ENCODE results near the gene MS4A2. TPM values are rescaled to one million over a fixed set of nuclear protein-coding genes. Genes with fewer than 3 reads are reported as not detected.

MS4A2 gene
- total RNA-seq, 2 experiments from 2014 or later, result not detected

DNA sequence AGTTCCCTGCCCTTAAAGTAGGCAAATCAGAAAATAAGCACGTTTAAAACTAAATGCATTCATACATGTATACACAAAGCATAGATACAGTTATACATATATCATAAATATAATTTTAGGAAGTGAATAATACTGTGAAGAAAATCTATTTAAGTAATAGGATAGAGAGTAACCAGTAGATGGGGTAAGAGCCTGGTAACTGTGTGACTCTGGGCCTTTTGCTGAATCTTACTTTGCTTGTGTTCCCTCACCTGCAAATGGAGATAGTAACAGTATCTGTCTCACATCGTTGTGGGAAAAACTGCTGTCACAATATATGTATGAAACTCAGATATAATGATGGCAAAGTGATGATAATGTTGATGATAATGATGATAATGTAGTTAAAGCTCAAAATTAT, 29.9 kb downstream of the MS4A2 start:
- intact Hi-C loops (cut with micrococcal nuclease), result no loop called here
- Mint-ChIP-seq H3K27me3 (peaks cover 8% of the 10 kb centered on the region), H3K9me3 (no peaks in the 10 kb centered on the region), H3K4me3 (no peak overlapping the region), H3K36me3 (ENCODE audit: low read depth) (no peaks in the 10 kb centered on the region), H3K27ac (no peak overlapping the region), H3K4me1 (ENCODE audit: low read depth) (no peaks in the 10 kb centered on the region)
- ATAC-seq, result no peak
- POLR2A ChIA-PET, result no interaction called here
- CTCF ChIA-PET, result no interaction called here
- no peak for DNase-seq
- TF ChIP-seq, protein P1, sequence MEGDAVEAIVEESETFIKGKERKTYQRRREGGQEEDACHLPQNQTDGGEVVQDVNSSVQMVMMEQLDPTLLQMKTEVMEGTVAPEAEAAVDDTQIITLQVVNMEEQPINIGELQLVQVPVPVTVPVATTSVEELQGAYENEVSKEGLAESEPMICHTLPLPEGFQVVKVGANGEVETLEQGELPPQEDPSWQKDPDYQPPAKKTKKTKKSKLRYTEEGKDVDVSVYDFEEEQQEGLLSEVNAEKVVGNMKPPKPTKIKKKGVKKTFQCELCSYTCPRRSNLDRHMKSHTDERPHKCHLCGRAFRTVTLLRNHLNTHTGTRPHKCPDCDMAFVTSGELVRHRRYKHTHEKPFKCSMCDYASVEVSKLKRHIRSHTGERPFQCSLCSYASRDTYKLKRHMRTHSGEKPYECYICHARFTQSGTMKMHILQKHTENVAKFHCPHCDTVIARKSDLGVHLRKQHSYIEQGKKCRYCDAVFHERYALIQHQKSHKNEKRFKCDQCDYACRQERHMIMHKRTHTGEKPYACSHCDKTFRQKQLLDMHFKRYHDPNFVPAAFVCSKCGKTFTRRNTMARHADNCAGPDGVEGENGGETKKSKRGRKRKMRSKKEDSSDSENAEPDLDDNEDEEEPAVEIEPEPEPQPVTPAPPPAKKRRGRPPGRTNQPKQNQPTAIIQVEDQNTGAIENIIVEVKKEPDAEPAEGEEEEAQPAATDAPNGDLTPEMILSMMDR (IDR thresholded peaks at IDR 0.05), result no peak

DNA sequence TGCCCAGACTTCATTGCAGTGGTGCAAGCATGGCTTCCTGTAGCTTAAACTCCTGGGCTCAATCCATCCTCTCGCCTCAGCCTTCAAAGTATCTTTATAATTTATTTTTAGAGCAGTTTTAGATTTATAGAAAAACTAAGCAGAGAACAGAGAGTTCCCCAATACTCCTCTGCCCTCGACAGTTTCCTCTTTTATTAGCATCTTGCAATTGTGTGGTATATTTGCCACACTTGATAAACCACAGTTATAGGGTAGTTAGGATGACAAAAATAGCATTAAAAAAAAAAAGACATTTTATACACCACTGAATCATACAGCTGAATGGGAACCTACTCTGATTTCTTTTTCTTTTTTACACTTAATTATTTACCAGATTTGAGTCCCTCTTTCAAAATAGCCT, 31.2 kb downstream of the MS4A2 start:
- ChIA-PET CTCF (no interaction called here), POLR2A (no interaction called here)
- no peak for DNase-seq
- no peaks in the 10 kb centered on the region for H3K4me1 Mint-ChIP-seq (ENCODE audit: low read depth)
- H3K4me3 Mint-ChIP-seq, result no peak overlapping the region
- H3K36me3 Mint-ChIP-seq (ENCODE audit: low read depth), result no peaks in the 10 kb centered on the region
- TF ChIP-seq, protein P1 (IDR thresholded peaks at IDR 0.05), result no peak
- intact Hi-C loops (cut with micrococcal nuclease), result no loop called here
- ATAC-seq, result no peak
- H3K27ac Mint-ChIP-seq, result no peak overlapping the region
- peaks cover 9% of the 10 kb centered on the region for H3K27me3 Mint-ChIP-seq
- no peaks in the 10 kb centered on the region for H3K9me3 Mint-ChIP-seq

DNA sequence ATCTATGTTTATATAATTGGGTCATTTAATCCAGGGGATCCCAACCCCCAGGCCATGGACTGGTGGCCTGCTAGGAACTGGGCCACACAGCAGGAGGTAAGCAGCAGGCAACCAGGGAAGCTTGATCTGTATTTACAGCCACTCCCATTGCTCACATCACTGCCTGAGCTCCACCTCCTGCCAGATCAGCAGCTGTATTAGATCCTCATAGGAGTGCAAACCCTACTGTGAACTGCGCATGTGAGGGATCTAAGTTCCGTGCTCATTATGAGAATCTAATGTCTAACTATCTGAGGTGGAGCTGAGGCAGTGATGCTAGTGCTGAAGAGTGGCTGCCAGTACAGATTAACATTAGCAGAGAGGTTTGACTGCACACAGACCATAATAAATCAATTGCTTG, 32.8 kb downstream of the MS4A2 start:
- DNase-seq (no peak), ATAC-seq (no peak)
- Mint-ChIP-seq H3K27ac (no peak overlapping the region), H3K36me3 (ENCODE audit: low read depth) (no peaks in the 10 kb centered on the region), H3K4me3 (no peak overlapping the region), H3K9me3 (no peaks in the 10 kb centered on the region), H3K4me1 (ENCODE audit: low read depth) (no peaks in the 10 kb centered on the region), H3K27me3 (peaks cover 9% of the 10 kb centered on the region)
- TF ChIP-seq, protein P1 (IDR thresholded peaks at IDR 0.05), result no peak
- POLR2A ChIA-PET, result no interaction called here
- CTCF ChIA-PET, result no interaction called here
- intact Hi-C loops (cut with micrococcal nuclease), result no loop called here

DNA sequence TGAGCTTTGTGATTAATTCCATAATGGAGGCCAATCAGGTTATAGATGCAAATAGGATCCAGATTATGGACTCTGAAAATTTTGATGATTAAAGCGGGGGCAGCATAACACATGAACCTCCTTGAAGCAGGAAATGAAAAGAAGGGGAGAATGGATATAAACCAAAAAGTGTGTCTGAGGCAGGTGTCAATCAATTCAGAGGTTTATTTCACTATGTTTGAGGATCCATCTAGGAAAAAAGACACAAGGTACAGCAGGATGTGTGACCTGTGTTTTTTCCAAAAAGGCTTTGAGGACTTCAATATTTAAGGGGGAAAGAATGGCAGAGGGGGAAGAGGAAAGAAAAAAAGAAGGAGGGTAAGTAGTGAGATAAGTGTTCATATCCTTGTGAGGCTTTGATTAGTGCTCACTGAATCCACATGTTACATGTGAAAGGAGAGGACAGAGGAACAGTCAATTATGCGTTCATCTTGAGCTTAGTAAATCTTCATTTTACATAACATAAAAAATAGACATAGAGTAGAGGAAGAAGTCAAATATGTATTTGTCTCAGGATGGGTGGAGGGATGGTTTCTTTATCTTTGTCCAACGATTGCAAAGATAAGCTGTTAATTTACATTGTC, 34.1 kb downstream of the MS4A2 start:
- Mint-ChIP-seq H3K9me3 (no peaks in the 10 kb centered on the region), H3K27ac (no peak overlapping the region), H3K4me3 (no peak overlapping the region), H3K27me3 (peaks cover 8% of the 10 kb centered on the region), H3K4me1 (ENCODE audit: low read depth) (no peaks in the 10 kb centered on the region), H3K36me3 (ENCODE audit: low read depth) (no peaks in the 10 kb centered on the region)
- DNase-seq (no peak), ATAC-seq (no peak)
- CTCF ChIA-PET, result no interaction called here
- intact Hi-C loops (cut with micrococcal nuclease), result no loop called here
- TF ChIP-seq, protein P1 (IDR thresholded peaks at IDR 0.05), result no peak
- POLR2A ChIA-PET, result no interaction called here

DNA sequence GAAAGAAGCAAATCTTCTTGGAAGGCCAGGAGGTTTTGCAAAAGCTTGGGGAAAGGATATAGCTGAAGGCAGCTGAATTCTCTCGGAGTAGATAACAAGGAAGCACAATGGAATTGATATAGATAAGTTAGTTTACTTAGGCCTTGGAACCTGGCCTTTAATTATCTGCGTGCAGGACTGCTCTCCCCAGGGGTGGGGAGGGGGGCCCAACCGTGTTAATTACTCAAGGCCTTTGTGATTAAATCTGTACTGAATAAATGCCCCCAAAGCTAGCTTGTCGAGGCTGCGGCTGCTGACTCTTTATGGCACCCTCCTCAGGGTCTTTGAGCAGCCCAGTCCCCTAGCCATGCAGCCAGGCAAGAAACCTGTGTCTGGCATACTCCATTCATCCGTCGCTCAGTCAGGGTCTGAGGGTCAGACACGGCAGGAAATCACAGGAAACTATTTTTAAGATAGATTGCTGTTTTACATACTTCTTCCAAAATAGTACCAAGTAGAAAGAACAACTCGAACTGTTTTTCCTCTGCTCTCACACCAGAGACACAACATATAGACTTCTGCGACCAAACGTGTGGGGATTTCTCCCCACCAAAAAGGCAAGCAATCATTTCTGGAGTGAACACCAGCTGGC, 36.5 kb downstream of the MS4A2 start:
- Mint-ChIP-seq H3K27me3 (peaks cover 6% of the 10 kb centered on the region), H3K9me3 (no peaks in the 10 kb centered on the region), H3K27ac (no peak overlapping the region), H3K4me1 (ENCODE audit: low read depth) (no peaks in the 10 kb centered on the region), H3K4me3 (no peak overlapping the region), H3K36me3 (ENCODE audit: low read depth) (no peaks in the 10 kb centered on the region)
- ChIA-PET CTCF (no interaction called here), POLR2A (no interaction called here)
- DNase-seq (no peak), ATAC-seq (no peak)
- TF ChIP-seq, protein P1 (IDR thresholded peaks at IDR 0.05), result no peak
- intact Hi-C loops (cut with micrococcal nuclease), result no loop called here

All from activated CD8-positive, alpha-beta T cell treated with anti-CD3 and anti-CD28 coated beads for 36 hours (primary cell).